CD4-positive, alpha-beta T cell (primary cell): ENCODE data around the gene EHF. TPM values are rescaled to one million over a fixed set of nuclear protein-coding genes. Genes with fewer than 3 reads are reported as not detected.

Experiments used
- ATAC-seq: fragments of 200-7000 bp; cut with Tn5 transposase; one replicate; pipeline ENCODE4 v1.10.0; 2022; ENCODE audit warnings: mild to moderate bottlenecking; ENCODE audit not compliant: poor library complexity
- CTCF ChIA-PET: fragments of 350-600 bp; sonication (Branson Sonifier 250); formaldehyde crosslinking; loops from one replicate; lab custom pipeline; 2021; ENCODE audit warnings: antibody characterized with exemption, inconsistent platforms; lab: Charles Lee
- POLR2A ChIA-PET: fragments of 350-600 bp; sonication (Branson Sonifier 250); formaldehyde crosslinking; loops from one replicate; lab custom pipeline; 2021; ENCODE audit warnings: antibody characterized with exemption, inconsistent platforms; lab: Charles Lee
- DNase-seq, 14 experiments: peaks; one replicate each; pipeline ENCODE4 v3.0.0-alpha.2; 2013 to 2020; ENCODE audit warnings: mixed read lengths in 2 of 14
- H3K27ac ChIP-seq, 2 donors: one replicate each; pipeline versions ENCODE4 v1.5.1 to v1.7.0; 2013; ENCODE audit warnings: low read length in 2 of 2, low read depth in 1 of 2, mild to moderate bottlenecking in 1 of 2
- H3K27me3 ChIP-seq, 2 experiments: 1 replicate in 1 of 2; 2 replicates in 1 of 2; pipeline versions ENCODE4 v1.6.1 to v1.7.0; 2013; ENCODE audit warnings: low read length in 2 of 2, control low read depth in 1 of 2, mild to moderate bottlenecking in 1 of 2, moderate library complexity in 1 of 2; ENCODE audit not compliant: insufficient read depth in 2 of 2, control insufficient read depth in 1 of 2
- H3K36me3 ChIP-seq: one replicate; pipeline ENCODE4 v1.6.1; 2013; ENCODE audit warnings: low read length, control low read depth; ENCODE audit not compliant: insufficient read depth
- H3K4me1 ChIP-seq: one replicate; pipeline ENCODE4 v1.6.1; 2013; ENCODE audit warnings: low read length, control low read depth; ENCODE audit not compliant: insufficient read depth
- H3K4me3 ChIP-seq: one replicate; pipeline ENCODE4 v1.5.1; 2013; ENCODE audit warnings: mild to moderate bottlenecking, low read length, moderate library complexity
- H3K9me3 ChIP-seq, 2 experiments: 1 replicate in 1 of 2; 2 replicates in 1 of 2; pipeline versions ENCODE4 v1.6.1 to v1.7.0; 2013; ENCODE audit warnings: low read length in 2 of 2, mild to moderate bottlenecking in 2 of 2, control low read depth in 1 of 2, moderate library complexity in 1 of 2; ENCODE audit not compliant: control insufficient read depth in 1 of 2, insufficient read depth in 1 of 2
- H3K27ac Mint-ChIP-seq: one replicate; pipeline ENCODE4 v1.8.0; 2020; ENCODE audit warnings: mixed read lengths
- H3K27me3 Mint-ChIP-seq: one replicate; pipeline ENCODE4 v1.8.0; 2021; ENCODE audit warnings: mixed read lengths
- H3K36me3 Mint-ChIP-seq: one replicate; pipeline ENCODE4 v1.8.0; 2021; ENCODE audit warnings: low read depth, mixed read lengths
- H3K4me1 Mint-ChIP-seq: one replicate; pipeline ENCODE4 v1.8.0; 2021; ENCODE audit warnings: low read depth, mixed read lengths
- H3K4me3 Mint-ChIP-seq: one replicate; pipeline ENCODE4 v1.8.0; 2020; ENCODE audit warnings: mild to moderate bottlenecking, mixed read lengths
- H3K9me3 Mint-ChIP-seq: one replicate; pipeline ENCODE4 v1.8.0; 2020; ENCODE audit warnings: mixed read lengths
- CTCF ChIP-seq: fragments of 200-600 bp; IDR thresholded peaks from one replicate; pipeline ENCODE4 v1.8.0; 2022; ENCODE audit warnings: antibody characterized with exemption, mild to moderate bottlenecking
- intact Hi-C, 2 experiments: fragments of 100-400 bp; cut with DNase I in 1 of 2; cut with micrococcal nuclease in 1 of 2; formaldehyde crosslinking; loops; one replicate each; pipeline versions ENCODE4 v1.15.1 to v1.9.0; 2023 to 2025; cut with DNase I, micrococcal nuclease
- total RNA-seq, 174 experiments: library from RNA in 2 of 174; stranded (reverse) in 2 of 174; gene quantifications; one replicate each; pipeline ENCODE4 v1.2.3 and lab custom pipeline; 2021 to 2026

Gene EHF
- total RNA-seq, 2 experiments from 2014 or later: not detected

- ChIA-PET CTCF (no interaction called here), POLR2A (no interaction called here)
- TF ChIP-seq CTCF: no peak
- Mint-ChIP-seq H3K4me1 (no peaks in the 10 kb centered on the region), H3K4me3 (no peak overlapping the region), H3K9me3 (no peaks in the 10 kb centered on the region), H3K27ac (no peak overlapping the region), H3K27me3 (peaks cover 37% of the 10 kb centered on the region), H3K36me3 (no peaks in the 10 kb centered on the region)
- peaks cover 0 to 3% of the 10 kb centered on the region in 2 experiments for H3K27me3 ChIP-seq
- intact Hi-C loops: no loop called here
- peak; percentile 49 for ATAC-seq
- H3K27ac ChIP-seq: no peak overlapping the region
- H3K9me3 ChIP-seq: no peaks in the 10 kb centered on the region
- H3K4me3 ChIP-seq: no peak overlapping the region
- DNase-seq: peak in 3 of 14 experiments; percentile 40 to 64 (median 53)
- no peaks in the 10 kb centered on the region for H3K36me3 ChIP-seq
- H3K4me1 ChIP-seq: peaks cover 10% of the 10 kb centered on the region
Measured at GRCh38 chr11:34624069-34624468, 3.2 kb downstream of the EHF start.

GRCh38 chr11:34625576-34625975 is 4.7 kb downstream of the EHF start:
- ChIA-PET CTCF (no interaction called here), POLR2A (no interaction called here)
- Histone ChIP-seq H3K27ac (no peak overlapping the region), H3K36me3 (no peaks in the 10 kb centered on the region), H3K4me3 (no peak overlapping the region), H3K27me3 (peaks cover 0 to 3% of the 10 kb centered on the region in 2 experiments), H3K9me3 (no peaks in the 10 kb centered on the region), H3K4me1 (peaks cover 10% of the 10 kb centered on the region)
- Mint-ChIP-seq H3K36me3 (no peaks in the 10 kb centered on the region), H3K9me3 (no peaks in the 10 kb centered on the region), H3K27me3 (peaks cover 37% of the 10 kb centered on the region), H3K27ac (no peak overlapping the region), H3K4me3 (no peak overlapping the region), H3K4me1 (no peaks in the 10 kb centered on the region)
- DNase-seq: no peak
- ATAC-seq: no peak
- TF ChIP-seq CTCF: no peak
- intact Hi-C loops: no loop called here

GRCh38 chr11:34626393-34626792 is 5.5 kb downstream of the EHF start:
- TF ChIP-seq CTCF: no peak
- no peaks in the 10 kb centered on the region for H3K36me3 Mint-ChIP-seq
- intact Hi-C loops: no loop called here
- no peaks in the 10 kb centered on the region for H3K36me3 ChIP-seq
- H3K9me3 Mint-ChIP-seq: no peaks in the 10 kb centered on the region
- no peaks in the 10 kb centered on the region for H3K9me3 ChIP-seq
- peaks cover 37% of the 10 kb centered on the region for H3K27me3 Mint-ChIP-seq
- H3K4me3 Mint-ChIP-seq: no peak overlapping the region
- CTCF ChIA-PET: interaction anchor here (0.6 kb wide), 1 partner anchor 828 kb away, joined by 4 read pairs; no protein-coding TSS in a partner anchor
- DNase-seq: no peak
- no peak overlapping the region for H3K27ac Mint-ChIP-seq
- H3K4me3 ChIP-seq: no peak overlapping the region
- H3K27ac ChIP-seq: no peak overlapping the region
- ATAC-seq: no peak
- no peaks in the 10 kb centered on the region for H3K4me1 Mint-ChIP-seq
- POLR2A ChIA-PET: no interaction called here
- H3K4me1 ChIP-seq: peaks cover 10% of the 10 kb centered on the region
- peaks cover 0 to 3% of the 10 kb centered on the region in 2 experiments for H3K27me3 ChIP-seq
